GM12878 (cell line): ENCODE data around the gene TSR3.

Experiments used
- BRCA1 ChIP-seq: IDR thresholded peaks from 2 replicates; pipeline ENCODE4 v1.6.1; 2011; ENCODE audit warnings: low read depth, low read length, improper control_type of control experiment
- CHD2 ChIP-seq: IDR thresholded peaks from 2 replicates; pipeline ENCODE4 v1.6.1; 2011; ENCODE audit warnings: low read depth, low read length, improper control_type of control experiment, borderline replicate concordance
- EP300 ChIP-seq, 2 experiments: fragments of 150-350 bp in 1 of 2; IDR thresholded peaks; 2 replicates each; pipeline ENCODE4 v1.6.1; 2011 to 2012; ENCODE audit warnings: low read depth in 2 of 2, low read length in 2 of 2, borderline replicate concordance in 1 of 2, improper control_type of control experiment in 1 of 2, inconsistent platforms in 1 of 2; ENCODE audit not compliant: control insufficient read depth in 1 of 2
- MTA2 ChIP-seq: fragments of 450-650 bp; IDR thresholded peaks from 2 replicates; pipeline ENCODE4 v1.6.1; 2016; ENCODE audit warnings: low read depth, mild to moderate bottlenecking, moderate library complexity
- POLR2A ChIP-seq: IDR thresholded peaks from 2 replicates; pipeline ENCODE4 v1.6.1; 2011; ENCODE audit warnings: low read depth, mild to moderate bottlenecking, low read length
- REST ChIP-seq: IDR thresholded peaks from 2 replicates; pipeline ENCODE4 v1.6.1; 2012; ENCODE audit warnings: mild to moderate bottlenecking, low read depth, low read length
- SMC3 ChIP-seq: IDR thresholded peaks from 2 replicates; pipeline ENCODE4 v1.6.1; 2011; ENCODE audit warnings: low read length, improper control_type of control experiment, borderline replicate concordance
- USF2 ChIP-seq: IDR thresholded peaks from 2 replicates; pipeline ENCODE4 v1.6.1; 2011; ENCODE audit warnings: low read depth, low read length, improper control_type of control experiment, borderline replicate concordance
- ZNF24 ChIP-seq: fragments of 450-650 bp; IDR thresholded peaks from 2 replicates; pipeline ENCODE4 v1.6.1; 2017; ENCODE audit warnings: antibody characterized with exemption, mild to moderate bottlenecking
- TF ChIP-seq, protein P1 (sequence below), 3 experiments: IDR thresholded peaks in 2 of 3; conservative IDR thresholded peaks in 1 of 3; 2 replicates each; pipeline ENCODE4 v1.5.1; 2011; ENCODE audit warnings: low read depth in 3 of 3, low read length in 3 of 3, mild to moderate bottlenecking in 3 of 3, control low read depth in 2 of 3, moderate library complexity in 2 of 3, inconsistent platforms in 1 of 3, mixed read lengths in 1 of 3; ENCODE audit not compliant: control insufficient read depth in 2 of 3, insufficient read depth in 1 of 3; ENCODE audit errors: extremely low read depth in 1 of 3

DNA sequence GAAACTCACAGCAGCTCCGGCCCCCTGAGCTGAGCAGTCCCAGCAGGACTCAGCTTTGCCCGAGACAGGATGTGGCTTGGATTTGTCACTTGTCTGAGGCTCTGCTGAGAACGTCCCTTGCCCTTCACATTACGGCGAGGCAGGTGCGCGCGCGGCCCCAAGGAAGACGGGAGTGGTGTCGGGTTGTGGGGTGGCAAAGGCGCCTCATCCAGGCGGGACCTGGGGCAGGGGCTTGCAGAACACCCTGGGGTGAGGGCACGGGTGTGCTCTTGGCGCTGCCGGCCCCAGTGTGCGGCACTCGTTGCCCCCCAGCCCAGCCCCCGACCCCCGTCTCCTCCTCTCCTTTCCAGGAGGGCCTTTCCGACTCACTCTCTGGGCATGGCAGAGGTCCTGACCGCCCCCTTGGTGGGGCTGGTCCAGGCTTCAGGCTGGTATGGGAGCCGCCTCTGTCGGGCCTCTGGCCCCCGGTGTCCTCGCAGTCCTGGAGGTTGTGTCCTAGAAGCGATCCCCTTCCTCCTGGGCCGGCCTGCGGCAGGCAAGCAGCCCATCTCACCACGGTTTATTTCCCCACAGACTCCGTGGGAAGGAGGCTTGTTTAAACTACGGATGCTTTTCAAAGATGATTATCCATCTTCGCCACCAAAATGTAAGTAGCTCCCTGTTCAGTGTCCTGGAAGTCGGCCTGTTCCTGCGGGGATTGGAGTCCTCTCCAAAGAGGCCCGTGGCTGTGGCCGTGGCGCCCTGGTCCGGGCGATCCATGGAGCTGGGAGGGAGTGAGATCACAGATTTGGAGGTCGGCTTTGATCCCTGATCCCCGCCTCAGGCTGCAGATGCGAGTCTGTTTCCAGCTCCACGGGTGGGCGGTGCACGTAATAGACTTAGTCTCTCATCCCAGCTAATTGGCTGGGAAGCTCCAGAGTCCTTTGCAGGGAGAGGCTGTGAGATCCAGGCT lies 36.3 kb downstream of the TSR3 start:
- TF ChIP-seq REST, result no peak
- no peak for TF ChIP-seq POLR2A
- TF ChIP-seq MTA2, result no peak
- TF ChIP-seq BRCA1, result no peak
- TF ChIP-seq EP300 (IDR thresholded peaks at IDR 0.05; ENCODE audit: borderline replicate concordance in 1 of 2, control insufficient read depth in 1 of 2, low read depth in 2 of 2, low read length in 2 of 2), result no peak
- TF ChIP-seq, protein P1, sequence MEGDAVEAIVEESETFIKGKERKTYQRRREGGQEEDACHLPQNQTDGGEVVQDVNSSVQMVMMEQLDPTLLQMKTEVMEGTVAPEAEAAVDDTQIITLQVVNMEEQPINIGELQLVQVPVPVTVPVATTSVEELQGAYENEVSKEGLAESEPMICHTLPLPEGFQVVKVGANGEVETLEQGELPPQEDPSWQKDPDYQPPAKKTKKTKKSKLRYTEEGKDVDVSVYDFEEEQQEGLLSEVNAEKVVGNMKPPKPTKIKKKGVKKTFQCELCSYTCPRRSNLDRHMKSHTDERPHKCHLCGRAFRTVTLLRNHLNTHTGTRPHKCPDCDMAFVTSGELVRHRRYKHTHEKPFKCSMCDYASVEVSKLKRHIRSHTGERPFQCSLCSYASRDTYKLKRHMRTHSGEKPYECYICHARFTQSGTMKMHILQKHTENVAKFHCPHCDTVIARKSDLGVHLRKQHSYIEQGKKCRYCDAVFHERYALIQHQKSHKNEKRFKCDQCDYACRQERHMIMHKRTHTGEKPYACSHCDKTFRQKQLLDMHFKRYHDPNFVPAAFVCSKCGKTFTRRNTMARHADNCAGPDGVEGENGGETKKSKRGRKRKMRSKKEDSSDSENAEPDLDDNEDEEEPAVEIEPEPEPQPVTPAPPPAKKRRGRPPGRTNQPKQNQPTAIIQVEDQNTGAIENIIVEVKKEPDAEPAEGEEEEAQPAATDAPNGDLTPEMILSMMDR (IDR thresholded peaks at IDR 0.05 in 2 of 3, conservative IDR thresholded peaks at IDR 0.05 in 1 of 3; ENCODE audit: control insufficient read depth in 2 of 3, extremely low read depth in 1 of 3, insufficient read depth in 1 of 3, low read depth in 3 of 3, low read length in 3 of 3), result no peak
- TF ChIP-seq ZNF24, result no peak
- TF ChIP-seq CHD2, result no peak
- TF ChIP-seq SMC3, result no peak
- TF ChIP-seq USF2, result no peak
